ENCODE results near the gene FHL3. TPM values are rescaled to one million over a fixed set of nuclear protein-coding genes. Genes with fewer than 3 reads are reported as not detected.

The FHL3 gene
- polyA plus RNA-seq, 1 of the 3 experiments (the other 2 are of a cell fraction), result 6.8 TPM

- Histone ChIP-seq H3K4me3 (ENCODE audit: low read depth in 2 of 2, low read length in 1 of 2) (no peak overlapping the region), H3K27me3 (ENCODE audit: insufficient read depth) (no peaks in the 10 kb centered on the region), H4K20me1 (ENCODE audit: insufficient read depth) (no peaks in the 10 kb centered on the region), H3K4me1 (ENCODE audit: control insufficient read depth in 1 of 2, insufficient read depth in 2 of 2, low read depth in 1 of 2, low read length in 1 of 2) (no peaks in the 10 kb centered on the region; a peak in 1 of 4 replicates), H3K9me3 (no peaks in the 10 kb centered on the region), H2AFZ (ENCODE audit: low read depth) (no peak overlapping the region), H3F3A (replicated peaks; ENCODE audit: insufficient read depth) (no peaks in the 10 kb centered on the region), H3K9ac (no peak overlapping the region), H3K9me2 (no peaks in the 10 kb centered on the region), H3K79me2 (ENCODE audit: insufficient read depth) (no peaks in the 10 kb centered on the region), H3K27ac (ENCODE audit: low read depth in 2 of 2, low read length in 1 of 2) (no peak overlapping the region), H3K4me2 (no peak overlapping the region), H3K36me3 (replicated peaks in 1 of 2; ENCODE audit: control insufficient read depth in 1 of 2, insufficient read depth in 2 of 2, low read length in 1 of 2) (peaks cover 0 to 7% of the 10 kb centered on the region in 2 experiments)
- 79% methylated on average over 3 of the region's 4 CpGs for WGBS (ENCODE audit: low lambda C conversion rate)
- CTCF ChIA-PET, result no interaction called here
- no peak for TF ChIP-seq RAD21 (IDR thresholded peaks at IDR 0.05; ENCODE audit: low read length)
- TF ChIP-seq NFIC (IDR thresholded peaks at IDR 0.05; ENCODE audit: borderline replicate concordance), result no peak
- TF ChIP-seq TCF12 (IDR thresholded peaks at IDR 0.05), result no peak
- TF ChIP-seq, protein P1, sequence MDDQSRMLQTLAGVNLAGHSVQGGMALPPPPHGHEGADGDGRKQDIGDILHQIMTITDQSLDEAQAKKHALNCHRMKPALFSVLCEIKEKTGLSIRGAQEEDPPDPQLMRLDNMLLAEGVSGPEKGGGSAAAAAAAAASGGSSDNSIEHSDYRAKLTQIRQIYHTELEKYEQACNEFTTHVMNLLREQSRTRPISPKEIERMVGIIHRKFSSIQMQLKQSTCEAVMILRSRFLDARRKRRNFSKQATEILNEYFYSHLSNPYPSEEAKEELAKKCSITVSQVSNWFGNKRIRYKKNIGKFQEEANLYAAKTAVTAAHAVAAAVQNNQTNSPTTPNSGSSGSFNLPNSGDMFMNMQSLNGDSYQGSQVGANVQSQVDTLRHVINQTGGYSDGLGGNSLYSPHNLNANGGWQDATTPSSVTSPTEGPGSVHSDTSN (IDR thresholded peaks at IDR 0.05), result no peak
- no peak for TF ChIP-seq SIN3A (IDR thresholded peaks at IDR 0.05; ENCODE audit: borderline replicate concordance, low read depth, low read length)
- TF ChIP-seq EZH2phosphoT487 (IDR thresholded peaks at IDR 0.05; ENCODE audit: borderline replicate concordance, low read depth), result no peak
- no peak for TF ChIP-seq GABPA (IDR thresholded peaks at IDR 0.05; ENCODE audit: low read depth)
- no peak for TF ChIP-seq CHD2 (IDR thresholded peaks at IDR 0.05; ENCODE audit: low read length, partially characterized antibody)
- no peak for TF ChIP-seq NRF1 (IDR thresholded peaks at IDR 0.05; ENCODE audit: low read depth, low read length)
- POLR2A ChIA-PET, result no interaction called here
- no peak for DNase-seq
Measured at GRCh38 chr1:37951783-37952624, 53.3 kb downstream of the FHL3 start.

GRCh38 chr1:37951041-37951782, 54.1 kb downstream of the FHL3 start:
- H3K79me2 ChIP-seq (ENCODE audit: insufficient read depth), result peaks cover 3% of the 10 kb centered on the region; the same call in 1 of the 2 replicates
- peaks cover 0 to 2% of the 10 kb centered on the region in 2 experiments; a peak in 1 of 4 replicates for H3K4me1 ChIP-seq (ENCODE audit: control insufficient read depth in 1 of 2, insufficient read depth in 2 of 2, low read depth in 1 of 2, low read length in 1 of 2)
- no peak overlapping the region for H3K27ac ChIP-seq (ENCODE audit: low read depth in 2 of 2, low read length in 1 of 2)
- H3K4me3 ChIP-seq (ENCODE audit: low read depth in 2 of 2, low read length in 1 of 2), result no peak overlapping the region
- no peaks in the 10 kb centered on the region for H3K27me3 ChIP-seq (ENCODE audit: insufficient read depth)
- no peak overlapping the region for H3K9ac ChIP-seq
- CTCF ChIA-PET, result no interaction called here
- no peak overlapping the region for H2AFZ ChIP-seq (ENCODE audit: low read depth)
- TF ChIP-seq SIN3A (IDR thresholded peaks at IDR 0.05; ENCODE audit: borderline replicate concordance, low read depth, low read length) (no peak), MAX (IDR thresholded peaks at IDR 0.05; ENCODE audit: low read depth) (no peak), TAF1 (IDR thresholded peaks at IDR 0.05; ENCODE audit: borderline replicate concordance, low read depth, low read length) (no peak), EP300 (IDR thresholded peaks at IDR 0.05; ENCODE audit: borderline replicate concordance in 1 of 2, low read depth in 1 of 2, low read length in 1 of 2) (no peak), FOXM1 (IDR thresholded peaks at IDR 0.05; ENCODE audit: low read depth) (no peak), NRF1 (IDR thresholded peaks at IDR 0.05; ENCODE audit: low read depth, low read length) (no peak), MXI1 (IDR thresholded peaks at IDR 0.05; ENCODE audit: low read depth, low read length) (no peak), TEAD4 (IDR thresholded peaks at IDR 0.05; ENCODE audit: borderline replicate concordance, insufficient read depth) (no peak), SMC3 (IDR thresholded peaks at IDR 0.05; ENCODE audit: low read depth, low read length) (no peak), RFX5 (IDR thresholded peaks at IDR 0.05; ENCODE audit: low read length) (no peak)
- TF ChIP-seq, protein P2, sequence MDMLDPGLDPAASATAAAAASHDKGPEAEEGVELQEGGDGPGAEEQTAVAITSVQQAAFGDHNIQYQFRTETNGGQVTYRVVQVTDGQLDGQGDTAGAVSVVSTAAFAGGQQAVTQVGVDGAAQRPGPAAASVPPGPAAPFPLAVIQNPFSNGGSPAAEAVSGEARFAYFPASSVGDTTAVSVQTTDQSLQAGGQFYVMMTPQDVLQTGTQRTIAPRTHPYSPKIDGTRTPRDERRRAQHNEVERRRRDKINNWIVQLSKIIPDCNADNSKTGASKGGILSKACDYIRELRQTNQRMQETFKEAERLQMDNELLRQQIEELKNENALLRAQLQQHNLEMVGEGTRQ (IDR thresholded peaks at IDR 0.05; ENCODE audit: borderline replicate concordance, low read depth, low read length), result no peak
- 92% methylated on average over 11 of the region's 11 CpGs for WGBS (ENCODE audit: low lambda C conversion rate)
- no peaks in the 10 kb centered on the region for H4K20me1 ChIP-seq (ENCODE audit: insufficient read depth)
- no peak for DNase-seq
- no peaks in the 10 kb centered on the region for H3F3A ChIP-seq (replicated peaks; ENCODE audit: insufficient read depth)
- peaks cover 0 to 1% of the 10 kb centered on the region in 2 experiments for H3K36me3 ChIP-seq (replicated peaks in 1 of 2; ENCODE audit: control insufficient read depth in 1 of 2, insufficient read depth in 2 of 2, low read length in 1 of 2)
- no peaks in the 10 kb centered on the region for H3K9me3 ChIP-seq
- POLR2A ChIA-PET, result no interaction called here
- H3K9me2 ChIP-seq, result no peaks in the 10 kb centered on the region
- no peak overlapping the region for H3K4me2 ChIP-seq
